ENCODE results near the gene NBPF12.
"Not testable (repeated sequence)": the region's sequence is repeated elsewhere in the genome, so short reads cannot be mapped to it uniquely, and the experiment has no call there.

NBPF12 gene

GRCh38 chr1:146986450-146986849, 48.3 kb downstream of the NBPF12 start:
- not testable (repeated sequence) for DNase-seq (ENCODE audit: low spot score)

GRCh38 chr1:146987502-146987901, 49.4 kb downstream of the NBPF12 start:
- not testable (repeated sequence) for DNase-seq (ENCODE audit: low spot score)

GRCh38 chr1:146989455-146989854, 51.3 kb downstream of the NBPF12 start:
- DNase-seq (ENCODE audit: low spot score) = not testable (repeated sequence)

GRCh38 chr1:147008495-147008894, 70.4 kb downstream of the NBPF12 start:
- not testable (repeated sequence) for DNase-seq (ENCODE audit: low spot score)

GRCh38 chr1:147026975-147027374, 88.9 kb downstream of the NBPF12 start:
- not testable (repeated sequence) for DNase-seq (ENCODE audit: low spot score)

GRCh38 chr1:147030066-147030653, 92.0 kb downstream of the NBPF12 start:
- DNase-seq (ENCODE audit: low spot score) = not testable (repeated sequence)

GRCh38 chr1:147039916-147040315, 101.8 kb downstream of the NBPF12 start:
- DNase-seq (ENCODE audit: low spot score) = no peak

- not testable (repeated sequence) for DNase-seq (ENCODE audit: low spot score)
Observed at GRCh38 chr1:147042891-147043290, 104.8 kb downstream of the NBPF12 start.

- DNase-seq (ENCODE audit: low spot score) = not testable (repeated sequence)
Observed at GRCh38 chr1:147044511-147044910, 106.4 kb downstream of the NBPF12 start.
